Gastroesophageal sphincter (tissue), 4 donors: Measurements from ENCODE around the gene CDH23. TPM values are rescaled to one million over a fixed set of nuclear protein-coding genes. Genes with fewer than 3 reads are reported as not detected.

ENCODE experiments used
- ATAC-seq: fragments of 150-250 bp; one replicate; pipeline ENCODE4 v1.9.1; 2016; ENCODE audit warnings: mild to moderate bottlenecking, moderate library complexity
- H3K27ac ChIP-seq, 4 donors: fragments of 200-600 bp; sonication (generic) in 3 of 4; 1 replicate in 3 of 4; 2 replicates in 1 of 4; pipeline ENCODE4 v1.5.1; 2016 to 2019
- H3K27me3 ChIP-seq: fragments of 200-600 bp; sonication (generic); one replicate; pipeline ENCODE4 v1.5.1; 2019
- H3K36me3 ChIP-seq, 2 donors: fragments of 200-600 bp; sonication (generic); one replicate each; pipeline ENCODE4 v1.5.1; 2019; ENCODE audit warnings: control low read depth in 1 of 2
- H3K4me1 ChIP-seq, 3 donors: fragments of 200-600 bp; sonication (generic); 1 replicate in 2 of 3; 2 replicates in 1 of 3; pipeline ENCODE4 v1.5.1; 2016 to 2019; ENCODE audit warnings: control low read depth in 2 of 3
- H3K4me3 ChIP-seq, 2 donors: fragments of 200-600 bp; sonication (generic); one replicate each; pipeline ENCODE4 v1.5.1; 2019; ENCODE audit warnings: mild to moderate bottlenecking in 1 of 2, moderate library complexity in 1 of 2
- H3K9me3 ChIP-seq, 3 donors: fragments of 200-600 bp; sonication (generic); one replicate each; pipeline ENCODE4 v1.5.1; 2017 to 2019; ENCODE audit warnings: control low read depth in 2 of 3
- EP300 ChIP-seq: sonication (generic); formaldehyde crosslinking; IDR thresholded peaks from one replicate; pipeline ENCODE4 v1.6.1; 2017; ENCODE audit warnings: antibody characterized with exemption, mild to moderate bottlenecking
- POLR2A ChIP-seq, 2 donors: fragments of 450-650 bp; IDR thresholded peaks; one replicate each; pipeline ENCODE4 v1.6.1; 2017; ENCODE audit warnings: antibody characterized with exemption in 2 of 2, mild to moderate bottlenecking in 2 of 2, moderate library complexity in 1 of 2
- POLR2AphosphoS5 ChIP-seq: sonication (generic); formaldehyde crosslinking; IDR thresholded peaks from one replicate; pipeline ENCODE4 v1.6.1; 2017; ENCODE audit warnings: antibody characterized with exemption
- WGBS, 2 donors: methylation state at CpG; one replicate each; pipeline ENCODE4 v1.1.5; 2018; ENCODE audit warnings: low coverage in 1 of 2; 5-methylcytosine and 5-hydroxymethylcytosine counted together
- total RNA-seq, 4 donors: library from RNA; depleted of rRNA; stranded (reverse); fragments of >200 nt; gene quantifications; one replicate each; pipeline ENCODE4 v1.1.0, GENCODE V29; 2016
- TF ChIP-seq, protein P1 (sequence below), 4 experiments: fragments of 200-600 bp in 2 of 4; fragments of 450-650 bp in 2 of 4; sonication (generic) in 1 of 4; IDR thresholded peaks; one replicate each; pipeline ENCODE4 v1.5.1; 2017 to 2019; ENCODE audit warnings: antibody characterized with exemption in 4 of 4, mild to moderate bottlenecking in 2 of 4, moderate library complexity in 2 of 4

Gene CDH23
- total RNA-seq, 4 donors from 2014 or later = 5.1 to 33.5 (median 16.2) TPM

DNA sequence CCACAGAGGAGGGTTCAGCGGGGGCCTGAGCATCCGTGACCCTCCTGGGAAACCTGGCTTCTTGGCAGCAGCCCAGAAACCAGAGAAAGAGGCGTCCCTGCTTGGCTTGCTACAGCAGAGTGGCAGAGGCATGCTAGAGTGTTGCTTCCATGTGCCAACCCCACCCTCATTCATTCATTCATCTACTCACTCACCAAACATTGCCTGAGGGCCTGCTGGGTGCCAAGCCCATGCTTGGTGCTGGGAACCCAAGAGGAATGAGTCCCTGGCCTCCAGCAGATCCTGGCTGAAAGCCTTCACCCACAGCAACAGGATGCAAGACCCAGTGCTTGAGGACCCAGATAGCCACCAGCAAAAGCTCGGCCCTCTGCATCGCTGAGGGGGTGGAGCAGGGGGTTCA lies 129.0 kb downstream of the CDH23 start:
- WGBS, 2 donors = 80 to 100% methylated on average over 1 to 2 of the region's 5 CpGs
- Histone ChIP-seq H3K36me3 (no peaks in the 10 kb centered on the region), H3K9me3 (no peaks in the 10 kb centered on the region), H3K4me1 (no peaks in the 10 kb centered on the region), H3K4me3 (no peak overlapping the region), H3K27me3 (no peaks in the 10 kb centered on the region), H3K27ac (no peak overlapping the region)
- ATAC-seq = no peak
- TF ChIP-seq POLR2A (IDR thresholded peaks at IDR 0.05) = no peak
- TF ChIP-seq, protein P1, sequence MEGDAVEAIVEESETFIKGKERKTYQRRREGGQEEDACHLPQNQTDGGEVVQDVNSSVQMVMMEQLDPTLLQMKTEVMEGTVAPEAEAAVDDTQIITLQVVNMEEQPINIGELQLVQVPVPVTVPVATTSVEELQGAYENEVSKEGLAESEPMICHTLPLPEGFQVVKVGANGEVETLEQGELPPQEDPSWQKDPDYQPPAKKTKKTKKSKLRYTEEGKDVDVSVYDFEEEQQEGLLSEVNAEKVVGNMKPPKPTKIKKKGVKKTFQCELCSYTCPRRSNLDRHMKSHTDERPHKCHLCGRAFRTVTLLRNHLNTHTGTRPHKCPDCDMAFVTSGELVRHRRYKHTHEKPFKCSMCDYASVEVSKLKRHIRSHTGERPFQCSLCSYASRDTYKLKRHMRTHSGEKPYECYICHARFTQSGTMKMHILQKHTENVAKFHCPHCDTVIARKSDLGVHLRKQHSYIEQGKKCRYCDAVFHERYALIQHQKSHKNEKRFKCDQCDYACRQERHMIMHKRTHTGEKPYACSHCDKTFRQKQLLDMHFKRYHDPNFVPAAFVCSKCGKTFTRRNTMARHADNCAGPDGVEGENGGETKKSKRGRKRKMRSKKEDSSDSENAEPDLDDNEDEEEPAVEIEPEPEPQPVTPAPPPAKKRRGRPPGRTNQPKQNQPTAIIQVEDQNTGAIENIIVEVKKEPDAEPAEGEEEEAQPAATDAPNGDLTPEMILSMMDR (IDR thresholded peaks at IDR 0.05) = no peak
- no peak for TF ChIP-seq POLR2AphosphoS5
- TF ChIP-seq EP300 = no peak

DNA sequence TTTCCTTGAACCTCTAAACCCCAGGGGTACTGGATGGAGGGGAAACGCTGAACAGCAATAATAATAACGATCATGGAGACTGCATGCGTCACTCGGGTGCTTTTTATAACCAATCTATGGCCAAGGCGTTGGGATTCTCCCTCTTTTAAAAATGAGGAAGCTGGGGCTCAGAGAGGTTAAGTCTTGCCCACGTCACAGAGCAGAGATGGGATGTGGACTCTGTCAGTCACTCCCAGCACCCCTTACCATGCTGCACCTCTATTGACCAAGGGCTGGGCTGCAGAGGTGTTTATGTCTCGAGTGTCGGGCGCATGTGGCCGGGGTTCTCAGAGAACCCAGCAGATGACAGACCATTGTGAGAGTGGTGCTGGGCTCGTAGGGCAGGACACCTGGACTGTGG lies 129.9 kb downstream of the CDH23 start:
- Histone ChIP-seq H3K9me3 (no peaks in the 10 kb centered on the region), H3K27me3 (no peaks in the 10 kb centered on the region), H3K4me1 (no peaks in the 10 kb centered on the region), H3K4me3 (no peak overlapping the region), H3K36me3 (no peaks in the 10 kb centered on the region), H3K27ac (no peak overlapping the region)
- WGBS, 2 donors = 75 to 88% methylated on average over 2 to 11 of the region's 11 CpGs
- no peak for ATAC-seq
- no peak for TF ChIP-seq POLR2AphosphoS5
- TF ChIP-seq EP300 = no peak
- TF ChIP-seq, protein P1 (IDR thresholded peaks at IDR 0.05) = no peak
- no peak for TF ChIP-seq POLR2A (IDR thresholded peaks at IDR 0.05)

DNA sequence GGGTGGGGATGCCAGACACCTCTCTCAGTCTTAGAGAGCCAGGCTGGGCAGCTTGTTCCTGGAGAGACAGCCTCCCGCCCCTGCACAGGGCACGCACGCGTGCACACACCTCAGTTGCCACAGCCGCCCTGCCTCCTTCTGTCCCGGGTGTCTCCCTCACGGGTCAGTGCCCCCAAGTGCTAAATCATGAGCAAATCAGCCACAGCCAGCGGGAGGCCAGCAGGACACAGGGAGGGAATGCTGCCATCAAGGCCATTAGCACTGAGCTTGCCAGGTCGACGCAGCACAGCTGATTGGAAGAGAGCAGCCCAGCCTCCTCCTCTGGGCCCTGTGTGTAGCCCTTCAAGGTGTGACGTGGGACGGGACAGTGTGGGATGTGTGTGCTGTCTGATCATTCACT lies 130.4 kb downstream of the CDH23 start:
- WGBS, 2 donors = 67% methylated on average over 6 of the region's 12 CpGs; no CpG with 5 or more reads in 1 of the 2 donors
- ATAC-seq = no peak

DNA sequence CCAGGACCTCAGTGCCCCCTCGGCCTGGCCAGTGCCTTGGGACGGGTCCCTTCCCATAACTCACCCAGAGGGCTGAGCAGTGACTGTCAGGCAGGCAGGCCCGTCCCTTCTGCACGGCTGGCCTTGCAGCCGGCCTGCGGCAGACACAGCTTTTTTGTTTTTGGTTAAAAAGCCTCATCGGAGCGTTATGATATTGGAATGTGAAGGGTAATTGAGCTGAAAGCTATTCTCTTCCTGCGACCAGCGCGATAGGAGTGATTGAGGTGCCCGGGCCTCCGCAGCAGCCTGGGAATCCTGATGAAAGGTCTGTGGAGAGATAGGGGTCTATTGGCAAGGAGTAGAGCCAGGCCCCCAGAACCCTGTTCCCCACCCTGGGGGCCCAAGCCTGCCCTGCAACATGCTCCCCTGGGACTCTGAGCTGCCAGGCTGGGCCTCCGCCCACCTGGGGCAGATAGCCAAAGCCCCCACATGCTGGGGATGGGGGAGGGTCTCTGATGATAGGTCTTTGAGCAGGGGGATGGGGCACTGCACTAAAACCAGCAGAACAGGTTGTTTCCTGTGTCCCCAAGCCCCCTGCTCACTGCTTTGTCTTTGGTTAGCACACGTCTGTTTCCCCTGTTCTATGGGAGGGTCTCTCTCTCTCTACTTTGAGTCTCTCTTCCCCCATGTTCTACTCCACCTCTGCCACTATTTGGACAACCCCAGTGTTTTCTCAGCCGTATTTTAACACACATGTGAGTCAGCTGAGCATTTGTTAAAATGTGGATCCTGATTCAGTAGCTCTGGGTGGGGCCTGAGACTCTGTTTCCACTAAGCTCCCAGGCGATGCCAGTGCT lies 131.9 kb downstream of the CDH23 start:
- no peaks in the 10 kb centered on the region for H3K27me3 ChIP-seq
- H3K4me3 ChIP-seq = no peak overlapping the region
- ATAC-seq = no peak
- no peaks in the 10 kb centered on the region for H3K4me1 ChIP-seq
- 64 to 67% methylated on average over 1 to 4 of the region's 17 CpGs for WGBS, 2 donors
- no peak overlapping the region for H3K27ac ChIP-seq
- H3K36me3 ChIP-seq = no peaks in the 10 kb centered on the region
- TF ChIP-seq, protein P1 (IDR thresholded peaks at IDR 0.05) = no peak
- no peak for TF ChIP-seq POLR2A (IDR thresholded peaks at IDR 0.05)
- no peak for TF ChIP-seq EP300
- TF ChIP-seq POLR2AphosphoS5 = no peak
- no peaks in the 10 kb centered on the region for H3K9me3 ChIP-seq

More for the DNA sequence above, 130.4 kb downstream of the CDH23 start:
- Histone ChIP-seq H3K36me3 (no peaks in the 10 kb centered on the region), H3K27ac (no peak overlapping the region), H3K4me3 (no peak overlapping the region), H3K27me3 (no peaks in the 10 kb centered on the region), H3K4me1 (no peaks in the 10 kb centered on the region), H3K9me3 (no peaks in the 10 kb centered on the region)
- no peak for TF ChIP-seq POLR2A (IDR thresholded peaks at IDR 0.05)
- no peak for TF ChIP-seq POLR2AphosphoS5
- TF ChIP-seq, protein P1 (IDR thresholded peaks at IDR 0.05) = no peak
- TF ChIP-seq EP300 = no peak
